ENCODE measurements around the gene BBLN. TPM values are rescaled to one million over a fixed set of nuclear protein-coding genes. Genes with fewer than 3 reads are reported as not detected.
"Not testable (repeated sequence)": the region's sequence is repeated elsewhere in the genome, so short reads cannot be mapped to it uniquely, and the experiment has no call there.

Gene BBLN
- total and polyA plus RNA-seq, 4 donors = 46.7 to 278 (median 109) TPM

- intact Hi-C loops (cut with DNase I) = no loop called here
- DNase-seq = no peak
- WGBS, 2 donors = 71 to 88% methylated on average over 4 of the region's 4 CpGs
- no peaks in the 10 kb centered on the region for H3K4me1 ChIP-seq (ENCODE audit: control insufficient read depth in 1 of 2, insufficient read depth in 2 of 2, low read length in 2 of 2)
- ATAC-seq (ENCODE audit: low FRiP score) = no peak
- H3K27me3 ChIP-seq (ENCODE audit: control insufficient read depth in 1 of 2, insufficient read depth in 2 of 2, low read length in 1 of 2) = no peaks in the 10 kb centered on the region
- no peak overlapping the region for H3K27ac ChIP-seq (ENCODE audit: low read depth in 1 of 2, low read length in 2 of 2)
- no peaks in the 10 kb centered on the region for H3K9me3 ChIP-seq (ENCODE audit: control insufficient read depth, low read length)
- H3K4me3 ChIP-seq (ENCODE audit: low read length in 2 of 2) = no peak overlapping the region
- peaks cover 0 to 13% of the 10 kb centered on the region in 2 donors for H3K36me3 ChIP-seq (ENCODE audit: control insufficient read depth in 1 of 2, insufficient read depth in 2 of 2, low read length in 1 of 2)
These were observed 14.0 kb downstream of the BBLN start for GRCh38 chr9:128174062-128174461.

DNA sequence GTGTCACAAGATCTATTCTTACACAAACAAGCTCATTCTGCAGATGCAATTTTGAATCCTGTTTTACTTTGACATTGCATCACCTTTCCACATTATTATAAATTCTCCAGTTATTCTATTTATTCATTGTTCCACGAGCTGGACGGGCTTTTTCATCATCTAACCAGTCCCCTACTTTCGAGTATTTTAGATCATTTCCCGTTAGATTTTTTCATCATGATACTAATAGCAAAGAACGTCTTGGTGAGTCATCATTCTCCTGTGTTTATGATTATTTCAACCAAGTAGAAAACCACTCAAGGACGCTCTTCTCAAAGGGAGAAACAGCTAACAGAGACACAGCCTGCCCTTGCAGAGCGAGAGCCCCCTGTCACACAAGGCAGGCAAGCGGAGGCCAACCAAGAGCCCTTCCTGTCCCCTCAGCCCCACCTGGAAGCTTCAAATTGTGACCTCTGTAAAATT lies 15.1 kb downstream of the BBLN start:
- Histone ChIP-seq H3K27ac (ENCODE audit: low read depth in 1 of 2, low read length in 2 of 2) (no peak overlapping the region), H3K9me3 (ENCODE audit: control insufficient read depth, low read length) (no peaks in the 10 kb centered on the region), H3K36me3 (ENCODE audit: control insufficient read depth in 1 of 2, insufficient read depth in 2 of 2, low read length in 1 of 2) (peaks cover 0 to 11% of the 10 kb centered on the region in 2 donors), H3K4me1 (ENCODE audit: control insufficient read depth in 1 of 2, insufficient read depth in 2 of 2, low read length in 2 of 2) (no peaks in the 10 kb centered on the region), H3K27me3 (ENCODE audit: control insufficient read depth in 1 of 2, insufficient read depth in 2 of 2, low read length in 1 of 2) (no peaks in the 10 kb centered on the region), H3K4me3 (ENCODE audit: low read length in 2 of 2) (no peak overlapping the region)
- 77 to 82% methylated on average over 8 of the region's 8 CpGs for WGBS, 2 donors
- ATAC-seq (ENCODE audit: low FRiP score) (no peak), DNase-seq (no peak)
- intact Hi-C loops (cut with DNase I) = no loop called here

DNA sequence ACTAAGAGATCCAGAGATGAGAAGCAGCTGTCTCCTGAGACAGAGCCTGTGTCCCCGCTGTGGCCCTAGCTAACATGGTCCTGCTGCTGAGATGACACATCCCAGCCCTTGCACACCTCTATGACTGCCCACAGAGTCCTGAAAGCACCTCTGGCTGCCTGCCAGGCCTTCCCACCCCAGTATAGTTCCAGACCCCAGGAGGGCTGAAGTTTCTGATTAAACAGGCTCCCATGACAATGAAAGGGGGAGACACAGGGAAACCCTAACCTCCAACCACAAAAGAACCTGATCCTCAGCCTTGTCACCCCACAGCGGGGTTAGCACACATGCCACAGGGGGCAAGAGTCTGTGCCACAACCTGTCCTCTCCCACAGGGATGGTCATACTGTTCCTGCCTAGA lies 15.7 kb downstream of the BBLN start:
- H3K36me3 ChIP-seq (ENCODE audit: control insufficient read depth in 1 of 2, insufficient read depth in 2 of 2, low read length in 1 of 2) = peaks cover 0 to 11% of the 10 kb centered on the region in 2 donors
- H3K4me3 ChIP-seq (ENCODE audit: low read length in 2 of 2) = no peak overlapping the region
- H3K9me3 ChIP-seq (ENCODE audit: control insufficient read depth, low read length) = no peaks in the 10 kb centered on the region
- no peaks in the 10 kb centered on the region for H3K4me1 ChIP-seq (ENCODE audit: control insufficient read depth in 1 of 2, insufficient read depth in 2 of 2, low read length in 2 of 2)
- H3K27ac ChIP-seq (ENCODE audit: low read depth in 1 of 2, low read length in 2 of 2) = no peak overlapping the region
- intact Hi-C loops (cut with DNase I) = no loop called here
- H3K27me3 ChIP-seq (ENCODE audit: control insufficient read depth in 1 of 2, insufficient read depth in 2 of 2, low read length in 1 of 2) = no peaks in the 10 kb centered on the region
- DNase-seq (no peak), ATAC-seq (ENCODE audit: low FRiP score) (no peak)
- 98 to 99% methylated on average over 2 of the region's 2 CpGs for WGBS, 2 donors

DNA sequence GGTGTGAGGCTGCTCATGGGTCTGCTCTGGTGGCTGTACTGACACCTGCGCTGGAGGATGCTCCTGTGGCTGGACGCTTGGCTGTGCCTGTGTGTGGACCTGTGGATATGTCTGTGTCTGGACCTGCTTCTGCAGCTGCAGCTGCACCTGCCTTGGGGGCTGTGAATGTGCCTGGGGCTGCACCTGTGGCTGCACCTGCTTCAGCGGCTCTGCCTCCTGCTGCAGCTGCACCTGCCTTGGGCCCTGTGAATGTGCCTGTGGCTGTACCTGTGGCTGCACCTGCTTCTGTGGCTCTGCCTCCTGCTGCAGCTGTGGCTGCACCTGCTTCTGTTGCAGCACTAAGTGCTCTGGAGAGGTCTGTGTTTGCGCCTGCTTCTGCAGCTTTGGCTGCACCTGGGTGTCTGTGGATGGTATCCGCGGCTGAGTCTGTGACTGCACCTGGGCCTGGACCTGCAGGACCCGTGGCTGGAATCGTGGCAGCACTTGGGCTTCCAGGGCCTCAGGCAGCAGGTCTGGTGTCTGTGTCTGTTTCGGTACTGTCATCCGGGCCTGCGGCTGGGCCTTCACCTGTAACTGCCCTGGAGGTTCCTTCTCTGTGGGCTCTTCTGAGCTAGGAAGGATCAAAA lies 18.9 kb downstream of the BBLN start:
- no peaks in the 10 kb centered on the region for H3K9me3 ChIP-seq (ENCODE audit: control insufficient read depth, low read length)
- H3K27ac ChIP-seq (ENCODE audit: low read depth in 1 of 2, low read length in 2 of 2) = no peak overlapping the region
- ATAC-seq (ENCODE audit: low FRiP score) = no peak
- H3K4me3 ChIP-seq (ENCODE audit: low read length in 2 of 2) = no peak overlapping the region
- DNase-seq = no peak
- H3K36me3 ChIP-seq (ENCODE audit: control insufficient read depth in 1 of 2, insufficient read depth in 2 of 2, low read length in 1 of 2) = peaks cover 0 to 13% of the 10 kb centered on the region in 2 donors
- intact Hi-C loops (cut with DNase I) = no loop called here
- H3K27me3 ChIP-seq (ENCODE audit: control insufficient read depth in 1 of 2, insufficient read depth in 2 of 2, low read length in 1 of 2) = no peaks in the 10 kb centered on the region
- WGBS, 2 donors = 98% methylated on average over 11 of the region's 11 CpGs
- no peaks in the 10 kb centered on the region for H3K4me1 ChIP-seq (ENCODE audit: control insufficient read depth in 1 of 2, insufficient read depth in 2 of 2, low read length in 2 of 2)

- 94 to 97% methylated on average over 8 of the region's 8 CpGs for WGBS, 2 donors
- H3K36me3 ChIP-seq (ENCODE audit: control insufficient read depth in 1 of 2, insufficient read depth in 2 of 2, low read length in 1 of 2) = peaks cover 0 to 13% of the 10 kb centered on the region in 2 donors
- ATAC-seq (ENCODE audit: low FRiP score) (no peak), DNase-seq (no peak)
- H3K9me3 ChIP-seq (ENCODE audit: control insufficient read depth, low read length) = no peaks in the 10 kb centered on the region
- no peak overlapping the region for H3K27ac ChIP-seq (ENCODE audit: low read depth in 1 of 2, low read length in 2 of 2)
- H3K4me1 ChIP-seq (ENCODE audit: control insufficient read depth in 1 of 2, insufficient read depth in 2 of 2, low read length in 2 of 2) = no peaks in the 10 kb centered on the region
- intact Hi-C loops (cut with DNase I) = no loop called here
- no peak overlapping the region for H3K4me3 ChIP-seq (ENCODE audit: low read length in 2 of 2)
- no peaks in the 10 kb centered on the region for H3K27me3 ChIP-seq (ENCODE audit: control insufficient read depth in 1 of 2, insufficient read depth in 2 of 2, low read length in 1 of 2)
These were observed 19.9 kb downstream of the BBLN start for GRCh38 chr9:128180001-128180400.

GRCh38 chr9:128180447-128180846 lies 20.4 kb downstream of the BBLN start:
- Histone ChIP-seq H3K36me3 (ENCODE audit: control insufficient read depth in 1 of 2, insufficient read depth in 2 of 2, low read length in 1 of 2) (peaks cover 0 to 13% of the 10 kb centered on the region in 2 donors), H3K4me1 (ENCODE audit: control insufficient read depth in 1 of 2, insufficient read depth in 2 of 2, low read length in 2 of 2) (no peaks in the 10 kb centered on the region), H3K9me3 (ENCODE audit: control insufficient read depth, low read length) (no peaks in the 10 kb centered on the region), H3K4me3 (ENCODE audit: low read length in 2 of 2) (no peak overlapping the region), H3K27ac (ENCODE audit: low read depth in 1 of 2, low read length in 2 of 2) (no peak overlapping the region), H3K27me3 (ENCODE audit: control insufficient read depth in 1 of 2, insufficient read depth in 2 of 2, low read length in 1 of 2) (no peaks in the 10 kb centered on the region)
- ATAC-seq (ENCODE audit: low FRiP score) = no peak
- no peak for DNase-seq
- intact Hi-C loops (cut with DNase I) = no loop called here
- 96 to 98% methylated on average over 7 to 8 of the region's 8 CpGs for WGBS, 2 donors

GRCh38 chr9:128181480-128181879 lies 21.4 kb downstream of the BBLN start:
- H3K4me3 ChIP-seq (ENCODE audit: low read length in 2 of 2); H3K27me3 ChIP-seq (ENCODE audit: control insufficient read depth in 1 of 2, insufficient read depth in 2 of 2, low read length in 1 of 2); H3K4me1 ChIP-seq (ENCODE audit: control insufficient read depth in 1 of 2, insufficient read depth in 2 of 2, low read length in 2 of 2); H3K27ac ChIP-seq (ENCODE audit: low read depth in 1 of 2, low read length in 2 of 2); H3K9me3 ChIP-seq (ENCODE audit: control insufficient read depth, low read length); ATAC-seq (ENCODE audit: low FRiP score); intact Hi-C loops (cut with DNase I): not testable (repeated sequence)
- 16 to 23% methylated on average over 12 of the region's 12 CpGs for WGBS, 2 donors
- DNase-seq = peak in 1 of 2 donors; percentile 86
- peaks cover 0 to 11% of the 10 kb centered on the region in 2 donors for H3K36me3 ChIP-seq (ENCODE audit: control insufficient read depth in 1 of 2, insufficient read depth in 2 of 2, low read length in 1 of 2)

DNA sequence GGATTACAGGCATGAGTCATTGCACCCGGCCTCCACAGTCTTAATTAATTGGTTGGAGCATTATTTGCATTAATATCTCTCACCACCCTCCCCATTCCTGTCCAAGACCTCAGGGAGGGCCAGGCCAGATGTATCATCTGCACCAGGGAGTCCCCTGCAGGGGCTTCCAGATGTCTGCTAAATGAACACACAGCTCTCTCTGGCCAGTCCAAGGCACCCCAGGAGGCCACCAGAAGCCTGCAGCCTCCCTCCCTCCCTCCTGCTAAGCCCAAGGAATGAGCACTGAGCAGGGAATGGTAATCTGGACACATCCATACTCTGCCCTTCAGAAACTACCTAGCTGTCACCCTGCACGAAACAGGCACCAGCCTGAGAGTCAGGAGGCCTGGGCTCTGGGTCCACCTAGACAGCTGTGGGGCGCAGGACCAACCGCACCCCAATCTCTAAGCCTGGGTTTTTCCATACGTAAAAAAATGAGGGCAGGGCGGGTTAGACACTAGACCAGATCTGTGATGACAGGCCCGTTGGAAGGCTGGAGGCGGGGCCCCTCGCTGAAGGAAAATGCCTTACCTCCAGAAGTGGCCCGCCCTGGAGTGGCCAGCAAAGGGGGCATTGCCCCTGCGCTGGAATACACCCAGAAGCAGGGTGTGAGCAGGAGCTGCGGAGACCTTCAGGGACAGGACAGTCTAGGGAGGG lies 23.0 kb downstream of the BBLN start:
- WGBS, 2 donors = 93 to 95% methylated on average over 12 of the region's 12 CpGs
- H3K27me3 ChIP-seq (ENCODE audit: control insufficient read depth in 1 of 2, insufficient read depth in 2 of 2, low read length in 1 of 2) = no peaks in the 10 kb centered on the region
- DNase-seq (no peak), ATAC-seq (ENCODE audit: low FRiP score) (no peak)
- no peak overlapping the region for H3K4me3 ChIP-seq (ENCODE audit: low read length in 2 of 2)
- no peaks in the 10 kb centered on the region for H3K9me3 ChIP-seq (ENCODE audit: control insufficient read depth, low read length)
- intact Hi-C loops (cut with DNase I) = no loop called here
- no peak overlapping the region for H3K27ac ChIP-seq (ENCODE audit: low read depth in 1 of 2, low read length in 2 of 2)
- H3K4me1 ChIP-seq (ENCODE audit: control insufficient read depth in 1 of 2, insufficient read depth in 2 of 2, low read length in 2 of 2) = no peaks in the 10 kb centered on the region
- peaks cover 0 to 7% of the 10 kb centered on the region in 2 donors for H3K36me3 ChIP-seq (ENCODE audit: control insufficient read depth in 1 of 2, insufficient read depth in 2 of 2, low read length in 1 of 2)
